Measurements from ENCODE around the gene NDUFB4.

DNA sequence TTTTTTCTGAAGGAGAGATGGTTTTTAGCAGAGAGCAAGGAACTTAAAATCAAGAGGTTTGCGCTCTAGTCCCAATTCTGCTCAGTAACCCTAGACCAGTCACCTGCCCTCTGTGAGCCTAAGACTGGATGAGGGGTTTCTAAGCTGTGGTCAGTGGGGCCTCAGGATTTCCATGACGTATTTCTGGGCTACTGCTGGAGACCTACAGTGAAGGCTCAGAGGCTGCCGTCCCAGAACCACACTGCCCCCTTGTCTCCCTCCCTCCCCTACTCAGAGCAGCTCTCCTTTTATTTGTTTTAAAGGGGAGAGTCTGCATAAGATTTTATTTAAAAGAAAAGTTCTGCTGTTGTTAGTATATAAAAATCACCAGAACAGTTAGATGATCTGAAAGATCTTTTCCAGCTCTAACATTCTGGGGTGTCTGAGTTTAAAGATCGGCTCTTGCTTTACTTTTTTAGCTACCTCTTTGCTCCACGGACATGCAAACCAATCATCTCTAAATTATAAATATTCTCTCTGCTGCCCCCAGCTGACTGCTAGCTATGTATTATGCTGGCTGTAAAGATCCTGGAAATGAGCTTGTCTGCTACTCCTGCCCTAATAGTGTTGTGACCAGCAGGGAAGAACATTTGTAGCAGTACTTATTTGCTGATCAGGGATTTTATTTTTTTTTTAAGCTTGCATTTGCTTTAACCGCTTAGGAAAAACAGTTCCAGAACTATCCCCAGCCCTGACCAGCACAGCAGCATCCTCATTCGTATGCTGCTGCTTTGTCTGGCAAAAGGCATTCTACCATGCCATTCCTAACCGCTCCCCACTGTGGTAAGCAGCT lies 28.6 kb upstream of the NDUFB4 start:
- TF ChIP-seq, protein P1, sequence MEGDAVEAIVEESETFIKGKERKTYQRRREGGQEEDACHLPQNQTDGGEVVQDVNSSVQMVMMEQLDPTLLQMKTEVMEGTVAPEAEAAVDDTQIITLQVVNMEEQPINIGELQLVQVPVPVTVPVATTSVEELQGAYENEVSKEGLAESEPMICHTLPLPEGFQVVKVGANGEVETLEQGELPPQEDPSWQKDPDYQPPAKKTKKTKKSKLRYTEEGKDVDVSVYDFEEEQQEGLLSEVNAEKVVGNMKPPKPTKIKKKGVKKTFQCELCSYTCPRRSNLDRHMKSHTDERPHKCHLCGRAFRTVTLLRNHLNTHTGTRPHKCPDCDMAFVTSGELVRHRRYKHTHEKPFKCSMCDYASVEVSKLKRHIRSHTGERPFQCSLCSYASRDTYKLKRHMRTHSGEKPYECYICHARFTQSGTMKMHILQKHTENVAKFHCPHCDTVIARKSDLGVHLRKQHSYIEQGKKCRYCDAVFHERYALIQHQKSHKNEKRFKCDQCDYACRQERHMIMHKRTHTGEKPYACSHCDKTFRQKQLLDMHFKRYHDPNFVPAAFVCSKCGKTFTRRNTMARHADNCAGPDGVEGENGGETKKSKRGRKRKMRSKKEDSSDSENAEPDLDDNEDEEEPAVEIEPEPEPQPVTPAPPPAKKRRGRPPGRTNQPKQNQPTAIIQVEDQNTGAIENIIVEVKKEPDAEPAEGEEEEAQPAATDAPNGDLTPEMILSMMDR (IDR thresholded peaks at IDR 0.05; ENCODE audit: low read depth, low read length, missing input control), result peak; percentile 44
- TF ChIP-seq SP1 (IDR thresholded peaks at IDR 0.05), result no peak

Data from liver (tissue), 3 donors.